Vagina (tissue), 2 donors: Measurements from ENCODE around the gene PTGFRN. TPM values are rescaled to one million over a fixed set of nuclear protein-coding genes. Genes with fewer than 3 reads are reported as not detected.

ENCODE experiments used
- DNase-seq, 2 donors: peaks; one replicate each; pipeline ENCODE4 v3.0.0-alpha.2; 2017; ENCODE audit errors: extremely low spot score in 2 of 2
- H3K27ac ChIP-seq: fragments of 200-600 bp; sonication (generic); one replicate; pipeline ENCODE4 v1.5.1; 2019
- H3K27me3 ChIP-seq: fragments of 200-600 bp; sonication (generic); one replicate; pipeline ENCODE4 v1.5.1; 2019
- H3K36me3 ChIP-seq, 2 donors: fragments of 200-600 bp; sonication (generic); one replicate each; pipeline ENCODE4 v1.5.1; 2017 to 2019
- H3K4me1 ChIP-seq: fragments of 200-600 bp; sonication (generic); one replicate; pipeline ENCODE4 v1.5.1; 2019
- H3K4me3 ChIP-seq, 2 donors: fragments of 200-600 bp; sonication (generic); 1 replicate in 1 of 2; 2 replicates in 1 of 2; pipeline ENCODE4 v1.5.1; 2016 to 2019
- H3K9me3 ChIP-seq: fragments of 200-600 bp; sonication (generic); one replicate; pipeline ENCODE4 v1.5.1; 2019
- CTCF ChIP-seq, 3 experiments: fragments of 450-650 bp in 2 of 3; fragments of 200-600 bp in 1 of 3; sonication (generic) in 1 of 3; IDR thresholded peaks; one replicate each; pipeline ENCODE4 v1.5.1; 2017 to 2019; ENCODE audit warnings: antibody characterized with exemption in 3 of 3, mild to moderate bottlenecking in 2 of 3, moderate library complexity in 2 of 3
- POLR2A ChIP-seq, 2 donors: fragments of 450-650 bp; IDR thresholded peaks; one replicate each; pipeline ENCODE4 v1.6.1; 2017; ENCODE audit warnings: antibody characterized with exemption in 2 of 2, mild to moderate bottlenecking in 2 of 2, moderate library complexity in 2 of 2
- POLR2AphosphoS5 ChIP-seq, 2 donors: sonication (generic); formaldehyde crosslinking; IDR thresholded peaks; one replicate each; pipeline ENCODE4 v1.9.0; 2017; ENCODE audit warnings: antibody characterized with exemption in 2 of 2, mild to moderate bottlenecking in 2 of 2, low read depth in 1 of 2; ENCODE audit not compliant: insufficient read depth in 1 of 2
- intact Hi-C: fragments of 100-400 bp; cut with DNase I; formaldehyde crosslinking; loops from one replicate; pipeline ENCODE4 v1.15.1; 2023
- total RNA-seq: library from RNA; depleted of rRNA; stranded (reverse); fragments of >200 nt; gene quantifications from one replicate; pipeline ENCODE4 v1.2.3, GENCODE V29; 2016

Gene PTGFRN
- total RNA-seq, 1 donor from 2014 or later: 52.8 TPM

GRCh38 chr1:116949213-116949985 is 39.7 kb downstream of the PTGFRN start:
- H3K27ac ChIP-seq: peak overlapping the region; percentile 51
- H3K27me3 ChIP-seq: no peaks in the 10 kb centered on the region
- H3K4me1 ChIP-seq: peaks cover 5% of the 10 kb centered on the region
- DNase-seq: no peak
- TF ChIP-seq CTCF (IDR thresholded peaks at IDR 0.05) (no peak), POLR2A (IDR thresholded peaks at IDR 0.05) (no peak), POLR2AphosphoS5 (IDR thresholded peaks at IDR 0.05; ENCODE audit: insufficient read depth in 1 of 2, low read depth in 1 of 2) (no peak)
- H3K4me3 ChIP-seq: no peak overlapping the region
- H3K36me3 ChIP-seq: peaks cover 0 to 13% of the 10 kb centered on the region in 2 donors
- intact Hi-C loops: no loop called here
- H3K9me3 ChIP-seq: no peaks in the 10 kb centered on the region

GRCh38 chr1:116950517-116951199 is 40.9 kb downstream of the PTGFRN start:
- Histone ChIP-seq H3K4me1 (peaks cover 5% of the 10 kb centered on the region), H3K4me3 (peak overlapping the region in 1 of 2 donors; percentile 4), H3K9me3 (no peaks in the 10 kb centered on the region), H3K27ac (peak overlapping the region; percentile 51), H3K27me3 (no peaks in the 10 kb centered on the region), H3K36me3 (peaks cover 0 to 4% of the 10 kb centered on the region in 2 donors)
- DNase-seq: no peak
- TF ChIP-seq POLR2A (IDR thresholded peaks at IDR 0.05) (no peak), CTCF (IDR thresholded peaks at IDR 0.05) (no peak), POLR2AphosphoS5 (IDR thresholded peaks at IDR 0.05; ENCODE audit: insufficient read depth in 1 of 2, low read depth in 1 of 2) (no peak)
- intact Hi-C loops: no loop called here

- no peak for DNase-seq
- no peak for TF ChIP-seq POLR2AphosphoS5 (IDR thresholded peaks at IDR 0.05; ENCODE audit: insufficient read depth in 1 of 2, low read depth in 1 of 2)
- TF ChIP-seq POLR2A (IDR thresholded peaks at IDR 0.05): no peak
- TF ChIP-seq CTCF (IDR thresholded peaks at IDR 0.05): no peak
- intact Hi-C loops: no loop called here
- peak overlapping the region; percentile 51 for H3K27ac ChIP-seq
- H3K4me3 ChIP-seq: peak overlapping the region in 1 of 2 donors; percentile 16
- peaks cover 5% of the 10 kb centered on the region for H3K4me1 ChIP-seq
- no peaks in the 10 kb centered on the region for H3K9me3 ChIP-seq
- no peaks in the 10 kb centered on the region for H3K27me3 ChIP-seq
- no peaks in the 10 kb centered on the region for H3K36me3 ChIP-seq
These were observed 41.7 kb downstream of the PTGFRN start for GRCh38 chr1:116951200-116951935.

- Histone ChIP-seq H3K4me1 (peaks cover 5% of the 10 kb centered on the region), H3K4me3 (no peak overlapping the region), H3K27me3 (no peaks in the 10 kb centered on the region), H3K9me3 (no peaks in the 10 kb centered on the region), H3K36me3 (no peaks in the 10 kb centered on the region), H3K27ac (peak overlapping the region; percentile 33)
- intact Hi-C loops: no loop called here
- no peak for DNase-seq
- TF ChIP-seq CTCF (IDR thresholded peaks at IDR 0.05) (no peak), POLR2AphosphoS5 (IDR thresholded peaks at IDR 0.05; ENCODE audit: insufficient read depth in 1 of 2, low read depth in 1 of 2) (no peak), POLR2A (IDR thresholded peaks at IDR 0.05) (no peak)
These were observed 43.1 kb downstream of the PTGFRN start for GRCh38 chr1:116952738-116953275.
